Activated CD4-positive, alpha-beta memory T cell treated with anti-CD3 and anti-CD28 coated beads for 36 hours (primary cell): Measurements from ENCODE around the gene TMEM72. TPM values are rescaled to one million over a fixed set of nuclear protein-coding genes. Genes with fewer than 3 reads are reported as not detected.

Source experiments
- CTCF ChIA-PET: fragments of 350-600 bp; sonication (Branson Sonifier 250); formaldehyde crosslinking; loops from one replicate; lab custom pipeline; 2021; ENCODE audit warnings: antibody characterized with exemption, inconsistent platforms; lab: Charles Lee
- POLR2A ChIA-PET: fragments of 350-600 bp; sonication (Branson Sonifier 250); formaldehyde crosslinking; loops from one replicate; lab custom pipeline; 2021; ENCODE audit warnings: antibody characterized with exemption; lab: Charles Lee
- DNase-seq: peaks from one replicate; pipeline ENCODE4 v3.0.0-alpha.2; 2020
- H3K27ac Mint-ChIP-seq: one replicate; pipeline ENCODE4 v1.8.0; 2021; ENCODE audit warnings: mixed read lengths
- H3K27me3 Mint-ChIP-seq: one replicate; pipeline ENCODE4 v1.8.0; 2021; ENCODE audit warnings: mixed read lengths
- H3K36me3 Mint-ChIP-seq: one replicate; pipeline ENCODE4 v1.8.0; 2021; ENCODE audit warnings: mixed read lengths
- H3K4me1 Mint-ChIP-seq: one replicate; pipeline ENCODE4 v1.8.0; 2021; ENCODE audit warnings: low read depth, mixed read lengths
- H3K4me3 Mint-ChIP-seq: one replicate; pipeline ENCODE4 v1.8.0; 2021; ENCODE audit warnings: mild to moderate bottlenecking, mixed read lengths
- H3K9me3 Mint-ChIP-seq: one replicate; pipeline ENCODE4 v1.8.0; 2021; ENCODE audit warnings: mixed read lengths
- intact Hi-C: fragments of 100-400 bp; cut with micrococcal nuclease; formaldehyde crosslinking; loops from one replicate; pipeline ENCODE4 v1.15.1; 2023
- total RNA-seq, 2 experiments: library from RNA; stranded (reverse); gene quantifications; one replicate each; pipeline ENCODE4 v1.2.3, GENCODE V29; 2021

The TMEM72 gene
- total RNA-seq, 2 experiments from 2014 or later = not detected

DNA sequence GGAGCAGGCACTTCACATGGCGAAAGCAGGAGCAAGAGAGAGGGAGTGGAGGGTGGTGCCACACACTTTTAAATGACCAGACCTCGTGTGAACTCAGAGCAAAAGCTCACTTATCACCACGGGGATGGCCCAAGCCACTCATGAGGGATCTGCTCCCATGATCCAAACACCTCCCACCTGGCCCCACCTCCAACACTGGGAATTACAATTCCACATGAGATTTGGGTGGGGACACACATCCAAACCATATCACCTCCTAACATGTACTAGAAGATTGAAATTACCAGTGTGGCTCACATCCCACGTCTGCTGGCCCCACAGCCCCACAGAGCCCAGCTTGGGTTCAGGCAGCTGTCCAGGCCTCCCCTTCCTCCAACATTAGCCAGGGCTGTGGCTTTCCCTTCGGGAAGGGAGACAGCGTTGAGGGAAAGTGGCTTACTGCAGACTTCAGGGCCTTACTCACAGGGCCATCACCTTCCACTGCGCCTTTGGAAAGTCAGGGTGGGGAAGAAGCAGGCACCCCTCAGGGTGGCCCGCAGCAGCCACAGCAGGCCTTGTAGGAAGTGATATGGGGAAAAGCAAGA, 59.8 kb downstream of the TMEM72 start:
- intact Hi-C loops = no loop called here
- Mint-ChIP-seq H3K27me3 (no peaks in the 10 kb centered on the region), H3K9me3 (no peaks in the 10 kb centered on the region), H3K4me1 (peaks cover 23% of the 10 kb centered on the region), H3K36me3 (no peaks in the 10 kb centered on the region), H3K27ac (no peak overlapping the region), H3K4me3 (no peak overlapping the region)
- DNase-seq = no peak
- ChIA-PET POLR2A (no interaction called here), CTCF (interaction anchor here (3.9 kb wide), 1 partner anchor 38 kb away, joined by 22 read pairs; no protein-coding TSS in a partner anchor)

DNA sequence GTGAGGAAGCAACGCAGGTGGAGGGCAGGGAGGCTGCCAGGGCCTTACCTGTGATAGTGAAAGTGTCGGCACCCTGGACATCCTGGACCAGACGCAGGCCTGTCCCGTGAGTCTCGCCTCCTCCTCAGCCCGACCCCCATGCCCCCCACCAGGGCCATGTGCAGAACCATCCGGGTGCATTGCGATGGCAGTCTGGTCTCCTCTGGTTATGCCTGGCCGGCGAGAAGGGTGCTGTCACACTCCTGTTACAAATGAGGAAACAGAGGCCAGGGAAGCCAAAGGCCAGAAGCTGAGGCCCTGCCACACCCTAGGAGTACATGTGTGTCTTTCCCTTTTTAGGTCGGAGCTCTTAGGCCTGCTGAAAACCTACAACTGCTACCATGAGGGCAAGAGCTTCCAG, 60.3 kb downstream of the TMEM72 start:
- H3K27ac Mint-ChIP-seq = no peak overlapping the region
- CTCF ChIA-PET = no interaction called here

DNA sequence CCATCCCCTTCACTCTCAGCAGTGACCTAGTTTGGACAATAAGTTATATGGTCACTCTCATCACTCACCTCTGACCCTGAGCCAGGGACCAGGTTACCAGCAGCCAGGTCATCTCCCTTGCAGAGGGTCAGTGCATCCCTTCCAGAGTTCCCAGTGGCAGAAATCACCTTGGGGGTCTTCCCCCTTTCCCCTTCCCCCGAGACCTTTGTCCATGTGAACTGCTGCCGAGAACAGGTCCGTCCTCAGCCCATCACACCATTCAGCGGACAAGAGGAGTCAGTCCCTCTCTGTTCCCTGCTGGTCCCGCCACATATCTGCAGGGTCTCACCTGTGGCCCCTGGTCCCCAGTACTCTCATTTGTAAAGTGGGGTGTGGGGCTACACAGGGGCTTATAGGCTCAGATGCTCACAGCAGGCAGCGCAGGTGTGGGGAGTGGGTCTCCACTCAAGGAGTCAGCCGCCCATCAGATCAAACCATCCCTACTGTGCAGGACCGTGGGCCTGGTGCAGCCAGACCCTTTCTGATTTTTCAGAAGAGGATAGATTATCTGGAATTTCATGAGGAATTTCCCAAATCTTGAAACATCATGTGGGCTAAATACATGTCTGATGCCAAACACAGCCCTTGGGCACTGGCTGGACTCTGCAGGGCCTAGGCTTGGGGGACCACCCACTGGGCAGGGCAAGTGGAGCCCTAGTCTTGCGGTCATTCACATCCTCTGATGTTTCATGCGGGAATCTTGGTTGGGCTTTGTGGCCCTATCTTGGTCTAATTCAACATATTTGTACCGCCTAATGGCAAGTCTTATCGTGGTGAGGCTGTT, 61.0 kb downstream of the TMEM72 start:
- H3K36me3 Mint-ChIP-seq = no peaks in the 10 kb centered on the region
- ChIA-PET CTCF (no interaction called here), POLR2A (no interaction called here)
- intact Hi-C loops = no loop called here
- no peak for DNase-seq
- H3K4me1 Mint-ChIP-seq = peaks cover 17% of the 10 kb centered on the region
- H3K4me3 Mint-ChIP-seq = no peak overlapping the region
- H3K9me3 Mint-ChIP-seq = no peaks in the 10 kb centered on the region
- no peaks in the 10 kb centered on the region for H3K27me3 Mint-ChIP-seq
- no peak overlapping the region for H3K27ac Mint-ChIP-seq

More for the DNA sequence above, 60.3 kb downstream of the TMEM72 start:
- DNase-seq = no peak
- Mint-ChIP-seq H3K4me1 (peaks cover 18% of the 10 kb centered on the region), H3K9me3 (no peaks in the 10 kb centered on the region), H3K27me3 (no peaks in the 10 kb centered on the region), H3K36me3 (no peaks in the 10 kb centered on the region), H3K4me3 (no peak overlapping the region)
- intact Hi-C loops = no loop called here
- POLR2A ChIA-PET = no interaction called here

DNA sequence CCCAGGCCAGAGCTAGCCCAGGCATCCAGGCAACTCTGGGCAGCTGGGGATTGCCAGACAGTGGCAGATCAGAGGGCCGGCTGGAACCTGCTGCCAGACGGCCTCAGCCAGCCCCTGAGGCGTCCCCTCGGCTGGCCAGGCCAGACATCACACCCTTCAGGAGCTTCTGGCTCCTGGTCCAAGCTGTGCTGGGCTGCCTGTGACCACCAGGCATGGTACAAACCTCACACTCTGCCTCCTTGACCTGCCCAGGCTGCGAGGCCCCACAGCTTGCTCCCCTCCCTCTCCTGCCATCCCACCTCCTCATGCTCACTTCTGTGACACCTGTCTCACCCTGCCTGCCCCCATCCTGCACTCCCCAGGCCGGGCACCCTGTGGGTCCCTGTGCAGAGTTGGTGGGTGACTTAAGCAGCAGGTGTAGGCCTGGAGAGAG, 61.8 kb downstream of the TMEM72 start:
- Mint-ChIP-seq H3K27ac (no peak overlapping the region), H3K4me3 (no peak overlapping the region), H3K36me3 (no peaks in the 10 kb centered on the region), H3K27me3 (no peaks in the 10 kb centered on the region), H3K9me3 (no peaks in the 10 kb centered on the region), H3K4me1 (peaks cover 15% of the 10 kb centered on the region)
- CTCF ChIA-PET = interaction anchor here (2.3 kb wide), 1 partner anchor 40 kb away, joined by 28 read pairs; no protein-coding TSS in a partner anchor
- DNase-seq = no peak
- intact Hi-C loops = no loop called here
- POLR2A ChIA-PET = no interaction called here

DNA sequence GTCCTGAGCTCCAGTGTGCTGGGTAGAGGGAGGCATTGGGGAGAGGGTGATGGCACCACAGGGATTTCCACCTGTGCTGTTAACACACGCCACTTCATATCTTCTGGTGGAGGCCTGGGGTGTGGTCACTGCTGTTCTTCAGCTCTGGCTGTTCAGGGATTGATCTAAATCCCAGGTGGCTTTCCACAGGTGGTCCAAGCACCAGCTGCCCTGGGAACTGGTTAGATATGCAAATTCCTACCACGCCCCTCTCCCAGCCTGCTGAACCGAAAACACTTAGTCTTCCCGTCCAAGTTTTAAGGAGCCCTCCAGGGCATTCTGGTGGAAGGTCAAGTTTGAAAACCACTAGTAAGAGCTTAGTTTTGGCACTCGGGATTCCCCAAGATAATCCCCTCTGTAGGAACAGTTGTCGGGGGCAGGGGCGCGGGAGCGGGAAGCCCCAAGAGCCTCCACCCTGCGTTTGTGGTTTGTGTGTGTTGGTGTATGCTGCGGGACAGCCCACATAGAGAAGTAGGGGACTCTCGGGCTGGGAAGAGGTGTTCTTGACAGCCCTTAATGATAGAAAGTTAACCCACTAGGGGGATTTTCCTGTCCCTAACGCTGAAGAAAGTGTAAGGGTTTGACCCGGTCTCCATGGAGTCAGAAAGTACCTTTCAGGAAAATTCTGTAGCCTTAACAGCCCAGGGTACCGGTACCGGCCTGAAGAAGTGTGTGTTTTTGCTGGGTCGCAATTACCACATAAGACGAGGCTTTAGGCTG, 62.4 kb downstream of the TMEM72 start:
- Mint-ChIP-seq H3K27me3 (no peaks in the 10 kb centered on the region), H3K4me1 (peaks cover 9% of the 10 kb centered on the region), H3K9me3 (no peaks in the 10 kb centered on the region), H3K27ac (no peak overlapping the region), H3K4me3 (no peak overlapping the region), H3K36me3 (no peaks in the 10 kb centered on the region)
- POLR2A ChIA-PET = no interaction called here
- intact Hi-C loops = loop anchor here (1.0 kb wide), 2 partner anchors 14 to 41 kb away; partner anchors contain the start of gene RASSF4
- no peak for DNase-seq
- CTCF ChIA-PET = interaction anchor here (0.9 to 2.3 kb wide), 3 partner anchors 12 to 41 kb away, joined by 3 to 28 read pairs (median 3); no protein-coding TSS in a partner anchor

DNA sequence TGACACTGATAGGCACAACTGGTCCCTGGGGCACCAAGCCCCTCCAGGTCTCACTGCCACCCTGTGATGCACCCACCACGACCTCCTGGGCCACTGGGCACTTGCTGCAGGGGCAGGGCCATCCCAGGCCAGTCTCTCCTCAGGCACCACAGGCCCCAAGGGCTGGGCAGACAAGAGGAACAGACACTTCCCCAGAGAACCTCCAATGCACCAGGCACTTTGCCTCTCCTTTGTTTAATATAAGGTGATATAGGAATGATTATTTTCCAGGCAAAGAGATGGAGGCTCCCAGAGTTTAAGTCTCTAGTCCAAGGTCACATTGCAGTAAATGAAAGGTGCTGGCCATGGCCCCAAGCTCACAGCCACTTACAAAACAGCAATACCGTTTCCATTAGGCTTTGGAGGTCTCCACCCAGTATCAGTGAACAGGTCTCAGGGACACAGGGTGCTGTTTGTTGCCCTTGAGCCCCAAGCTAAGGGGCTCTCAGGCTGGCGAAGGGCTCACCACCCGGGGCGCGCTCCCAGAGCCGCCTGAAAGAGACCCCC, 63.0 kb downstream of the TMEM72 start:
- Mint-ChIP-seq H3K9me3 (no peaks in the 10 kb centered on the region), H3K27ac (no peak overlapping the region), H3K4me3 (peak overlapping the region; percentile 68), H3K4me1 (peaks cover 2% of the 10 kb centered on the region), H3K27me3 (no peaks in the 10 kb centered on the region), H3K36me3 (no peaks in the 10 kb centered on the region)
- intact Hi-C loops = loop anchor here (1.0 kb wide), 2 partner anchors 15 to 42 kb away; partner anchors contain the start of gene RASSF4
- ChIA-PET CTCF (interaction anchor here (0.9 to 2.3 kb wide), 3 partner anchors 13 to 42 kb away, joined by 3 to 28 read pairs (median 3); no protein-coding TSS in a partner anchor), POLR2A (no interaction called here)
- DNase-seq = no peak

DNA sequence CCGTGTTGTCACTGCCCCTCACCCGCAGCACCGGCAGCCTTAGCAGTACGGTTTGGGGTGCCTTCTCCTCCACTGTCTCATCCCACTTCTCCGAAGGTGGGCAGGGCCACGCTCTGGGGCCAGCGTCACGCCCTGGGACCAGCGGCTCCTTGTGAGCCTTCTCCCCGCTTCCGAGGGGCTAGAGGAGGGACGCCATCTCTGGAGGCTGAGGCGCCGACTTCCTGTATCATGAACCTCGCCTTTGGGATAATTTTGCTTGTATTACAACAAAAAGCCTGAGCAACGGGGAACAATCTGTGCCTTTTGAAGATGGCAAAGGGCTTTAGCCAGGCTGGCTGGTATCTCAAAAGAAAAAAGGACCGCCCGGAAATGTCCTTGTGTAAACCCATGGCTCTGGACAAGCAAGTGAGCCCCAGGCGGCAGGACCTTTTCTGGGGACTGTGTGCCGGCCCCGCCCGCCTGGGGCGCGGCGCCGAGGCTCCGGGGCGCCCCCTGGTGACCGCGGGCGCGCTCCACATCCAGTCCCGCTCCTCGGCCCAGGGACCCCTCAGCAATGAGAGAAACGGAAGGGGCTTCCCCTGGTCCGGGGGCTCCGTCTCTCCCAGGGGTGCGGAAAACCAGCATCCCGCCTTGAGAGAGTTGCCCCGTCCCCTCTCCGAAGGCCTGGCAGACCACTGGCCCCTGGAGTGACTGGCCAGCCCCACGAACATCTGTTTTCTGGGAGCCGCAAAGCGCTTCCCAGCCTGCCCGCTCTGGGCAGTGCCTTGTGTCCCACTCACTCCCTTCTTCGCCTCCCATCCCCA, 63.7 kb downstream of the TMEM72 start:
- Mint-ChIP-seq H3K27ac (no peak overlapping the region), H3K9me3 (no peaks in the 10 kb centered on the region), H3K4me1 (peaks cover 2% of the 10 kb centered on the region), H3K36me3 (no peaks in the 10 kb centered on the region), H3K27me3 (no peaks in the 10 kb centered on the region), H3K4me3 (peak overlapping the region; percentile 68)
- CTCF ChIA-PET = interaction anchor here (0.9 to 2.3 kb wide), 6 partner anchors 14 to 42 kb away, joined by 3 to 28 read pairs (median 4); no protein-coding TSS in a partner anchor
- DNase-seq = peak; percentile 74
- intact Hi-C loops = loop anchor here (1.0 kb wide), 3 partner anchors 16 to 43 kb away; partner anchors contain the start of genes RASSF4 and ZNF22
- POLR2A ChIA-PET = interaction anchor here (0.5 kb wide), 1 partner anchor 18 kb away, joined by 3 read pairs; no protein-coding TSS in a partner anchor

DNA sequence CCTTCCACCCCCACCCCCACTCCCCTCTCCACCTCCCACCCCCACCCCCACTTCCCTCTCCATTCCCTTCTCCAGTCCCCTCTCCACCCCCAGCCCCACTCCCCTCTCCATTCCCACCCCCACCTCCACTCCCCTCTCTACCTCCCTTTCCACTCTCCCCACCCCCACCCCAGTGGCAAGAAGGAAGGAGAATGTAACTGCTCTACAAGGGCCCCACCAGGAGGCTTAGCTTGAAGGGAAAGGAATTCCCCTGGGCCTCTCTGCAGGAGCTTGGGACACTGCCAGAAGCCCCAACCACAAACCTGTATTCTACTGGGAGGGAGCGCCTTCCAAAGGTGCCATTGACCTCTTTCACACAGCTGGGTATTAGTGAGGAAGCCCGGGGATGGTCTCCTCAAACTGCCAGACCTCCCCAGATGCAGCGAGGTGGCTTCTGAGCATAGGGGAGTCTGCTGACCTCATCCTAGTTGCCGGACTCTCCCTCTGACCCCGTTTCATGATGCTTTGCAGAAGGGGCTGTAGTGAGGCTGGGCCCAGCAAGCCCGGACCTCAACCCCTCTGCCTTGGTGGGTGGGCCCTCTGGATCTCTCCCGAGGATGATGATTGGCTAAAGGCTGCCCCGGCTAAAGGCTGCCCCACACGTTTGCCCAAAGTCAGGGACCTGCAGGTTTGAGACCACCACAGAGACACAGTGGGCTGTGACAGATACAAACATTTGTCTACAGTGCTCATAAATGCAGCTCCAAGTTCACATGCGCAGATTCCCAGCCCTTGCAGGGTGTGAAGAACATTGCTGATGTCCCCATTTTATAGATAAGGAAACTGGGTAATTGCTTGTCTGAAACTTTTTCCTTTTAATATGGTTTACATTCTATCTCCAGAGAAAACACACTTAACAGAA, 64.5 kb downstream of the TMEM72 start:
- ChIA-PET POLR2A (interaction anchor here (0.5 to 1.0 kb wide), 2 partner anchors 17 to 43 kb away, joined by 3 read pairs; no protein-coding TSS in a partner anchor), CTCF (interaction anchor here (1.0 to 2.3 kb wide), 5 partner anchors 11 to 123 kb away, joined by 3 to 15 read pairs (median 4); no protein-coding TSS in a partner anchor)
- peaks cover 2% of the 10 kb centered on the region for H3K4me1 Mint-ChIP-seq
- no peak overlapping the region for H3K4me3 Mint-ChIP-seq
- intact Hi-C loops = loop anchor here (1.0 kb wide), 1 partner anchor 25 kb away; the partner anchor contains the start of gene ZNF22
- H3K9me3 Mint-ChIP-seq = no peaks in the 10 kb centered on the region
- no peaks in the 10 kb centered on the region for H3K27me3 Mint-ChIP-seq
- H3K27ac Mint-ChIP-seq = no peak overlapping the region
- no peaks in the 10 kb centered on the region for H3K36me3 Mint-ChIP-seq
- peak; percentile 33 for DNase-seq

DNA sequence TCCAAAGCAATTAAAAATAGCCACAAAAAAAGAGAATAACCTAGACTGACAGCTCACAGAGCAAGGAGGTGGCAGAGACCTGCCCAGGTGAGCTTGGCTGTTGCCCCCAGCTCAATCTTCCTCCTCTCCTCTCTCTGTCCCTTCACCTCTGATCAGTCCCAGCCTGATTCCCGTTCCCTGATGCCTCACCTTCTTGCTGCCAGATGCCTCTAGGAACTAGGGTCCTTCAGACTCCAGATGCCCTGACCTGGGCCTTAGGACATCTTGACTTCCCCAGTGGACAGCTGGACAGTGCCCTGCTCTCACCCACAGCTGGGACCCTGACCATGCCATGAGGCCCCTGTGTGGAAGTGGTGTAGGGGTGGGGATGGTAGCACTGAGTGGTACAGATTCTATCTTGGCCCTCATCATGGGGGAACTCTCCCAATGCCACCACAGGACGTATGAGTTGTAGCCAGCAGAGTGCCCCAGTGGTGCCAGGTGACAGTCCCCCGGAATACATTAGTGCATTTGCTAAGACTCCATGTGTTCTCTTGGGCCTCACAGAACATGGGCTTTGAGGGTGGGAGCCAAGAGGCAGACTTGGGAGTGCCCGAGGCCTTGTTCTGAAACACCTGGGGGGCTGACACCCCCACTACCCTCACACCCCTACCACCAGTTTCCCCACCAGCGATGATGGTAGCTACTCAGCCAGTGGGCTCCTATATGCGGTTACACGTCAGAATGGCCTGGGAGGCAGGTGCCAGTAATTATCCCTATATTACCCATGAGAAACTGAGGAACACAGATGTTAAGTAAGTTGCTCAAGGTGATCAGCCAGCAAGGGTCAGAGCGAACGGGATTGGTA, 65.4 kb downstream of the TMEM72 start:
- no peak overlapping the region for H3K27ac Mint-ChIP-seq
- intact Hi-C loops = no loop called here
- H3K27me3 Mint-ChIP-seq = no peaks in the 10 kb centered on the region
- CTCF ChIA-PET = interaction anchor here (1.0 to 2.3 kb wide), 6 partner anchors 9 to 122 kb away, joined by 3 to 15 read pairs (median 4); no protein-coding TSS in a partner anchor
- peaks cover 2% of the 10 kb centered on the region for H3K4me1 Mint-ChIP-seq
- POLR2A ChIA-PET = interaction anchor here (1.0 kb wide), 1 partner anchor 44 kb away, joined by 3 read pairs; no protein-coding TSS in a partner anchor
- no peak for DNase-seq
- no peaks in the 10 kb centered on the region for H3K36me3 Mint-ChIP-seq
- no peak overlapping the region for H3K4me3 Mint-ChIP-seq
- H3K9me3 Mint-ChIP-seq = no peaks in the 10 kb centered on the region
